Stimulated activated CD4-positive, alpha-beta T cell treated with anti-CD3 and anti-CD28 coated beads, Interleukin-15, amount 100 ng/mL, for 48 hours (primary cell): Measurements from ENCODE around the gene CHCHD6.

Experiments
- DNase-seq, 2 donors: peaks; one replicate each; pipeline ENCODE4 v3.0.0-alpha.2; 2020; ENCODE audit warnings: low read depth in 2 of 2

Gene CHCHD6

DNA sequence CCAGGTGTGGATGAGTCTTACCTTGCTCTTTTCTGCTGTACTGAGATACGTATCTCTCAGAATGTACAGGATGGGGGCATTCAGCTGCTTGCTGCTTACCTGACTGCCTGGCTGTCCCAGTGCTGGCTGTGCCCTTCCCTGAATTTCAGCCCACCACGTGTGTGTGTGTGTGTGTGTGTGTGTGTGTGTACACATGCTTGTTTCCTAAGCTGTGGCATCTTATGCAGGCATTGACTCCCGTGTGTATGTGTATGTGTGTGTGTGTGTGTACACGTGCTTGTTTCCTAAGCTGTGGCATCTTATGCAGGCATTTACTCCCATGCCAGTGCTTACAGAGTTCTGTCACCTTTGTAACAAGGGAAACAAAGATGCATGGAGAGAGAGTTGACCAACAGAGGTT is 218.4 kb downstream of the CHCHD6 start:
- no peak for DNase-seq

GRCh38 chr3:126923423-126923822 is 219.4 kb downstream of the CHCHD6 start:
- no peak for DNase-seq

DNA sequence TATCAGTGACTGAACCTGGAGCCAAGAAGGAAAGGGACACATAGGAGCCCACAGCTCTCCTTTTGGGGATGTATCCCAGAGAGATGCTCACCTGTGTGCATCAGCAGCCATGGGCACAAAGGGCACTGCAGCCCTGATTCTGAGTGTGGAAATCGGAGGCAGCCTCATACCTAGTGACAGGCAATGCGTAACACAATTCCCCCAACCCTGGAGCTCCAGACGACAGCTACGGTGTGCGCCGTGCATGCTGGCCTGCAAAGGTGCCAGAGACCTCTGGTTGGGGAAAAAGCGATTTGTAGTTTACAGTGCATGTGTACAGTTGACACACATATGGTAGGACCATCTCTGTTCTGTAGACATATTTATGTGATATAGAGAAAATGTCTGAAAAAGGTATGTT is 219.9 kb downstream of the CHCHD6 start:
- no peak for DNase-seq

DNA sequence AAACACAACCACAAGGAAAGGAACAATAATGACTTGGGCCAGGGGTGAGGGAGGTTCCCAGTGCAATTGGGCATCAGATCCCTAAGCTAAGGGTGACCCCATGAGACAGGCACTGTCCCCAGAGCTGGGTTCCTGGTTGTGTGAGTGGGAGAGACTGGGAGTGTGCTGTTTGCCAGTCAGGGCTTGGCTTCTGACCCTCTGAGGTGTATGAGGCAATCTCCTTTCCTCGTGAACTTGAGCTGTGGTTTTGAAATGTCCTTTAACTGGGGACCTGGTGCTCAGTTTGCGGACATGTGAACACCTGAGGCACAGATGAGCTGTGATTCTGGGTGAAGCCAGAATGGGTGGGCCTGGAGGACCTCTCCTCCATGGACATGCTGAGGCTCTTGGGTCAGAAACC is 220.4 kb downstream of the CHCHD6 start:
- DNase-seq, result no peak

DNA sequence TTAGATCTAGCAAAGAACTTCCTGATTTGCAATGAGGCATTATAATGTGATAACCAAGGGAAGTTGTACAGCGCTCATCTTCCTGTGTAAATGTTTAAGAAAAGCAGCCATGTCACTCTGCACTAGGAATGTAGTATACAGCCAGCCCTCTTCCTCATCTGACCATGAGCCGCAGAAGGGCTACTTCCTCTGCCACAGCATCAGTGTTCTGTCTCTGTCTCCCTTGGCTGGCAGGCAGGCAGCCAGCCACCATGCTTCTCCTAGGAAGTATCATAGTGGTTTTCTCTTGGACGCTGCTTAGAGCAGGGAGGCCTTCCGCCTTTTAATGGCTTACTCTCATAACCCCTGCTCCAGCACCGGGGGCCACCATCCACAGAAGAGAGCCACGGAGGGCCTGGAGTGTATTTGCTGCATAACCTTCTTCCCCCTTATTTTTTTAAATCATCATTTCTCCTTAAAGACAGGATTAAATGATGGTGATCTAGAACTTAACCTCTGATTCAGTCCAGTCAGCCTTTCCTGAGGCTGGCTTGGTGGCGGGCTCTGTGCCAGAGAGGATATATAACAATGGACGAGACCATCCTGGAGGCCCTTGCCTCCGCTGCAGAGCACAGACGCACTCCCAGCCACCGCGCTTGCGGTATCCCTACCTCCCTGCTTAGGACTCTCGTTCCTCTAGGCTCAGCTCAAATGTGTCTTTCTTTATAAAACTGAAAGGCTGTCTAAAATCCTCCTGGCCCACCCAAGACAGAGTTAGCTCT is 221.6 kb downstream of the CHCHD6 start:
- DNase-seq, result no peak

DNA sequence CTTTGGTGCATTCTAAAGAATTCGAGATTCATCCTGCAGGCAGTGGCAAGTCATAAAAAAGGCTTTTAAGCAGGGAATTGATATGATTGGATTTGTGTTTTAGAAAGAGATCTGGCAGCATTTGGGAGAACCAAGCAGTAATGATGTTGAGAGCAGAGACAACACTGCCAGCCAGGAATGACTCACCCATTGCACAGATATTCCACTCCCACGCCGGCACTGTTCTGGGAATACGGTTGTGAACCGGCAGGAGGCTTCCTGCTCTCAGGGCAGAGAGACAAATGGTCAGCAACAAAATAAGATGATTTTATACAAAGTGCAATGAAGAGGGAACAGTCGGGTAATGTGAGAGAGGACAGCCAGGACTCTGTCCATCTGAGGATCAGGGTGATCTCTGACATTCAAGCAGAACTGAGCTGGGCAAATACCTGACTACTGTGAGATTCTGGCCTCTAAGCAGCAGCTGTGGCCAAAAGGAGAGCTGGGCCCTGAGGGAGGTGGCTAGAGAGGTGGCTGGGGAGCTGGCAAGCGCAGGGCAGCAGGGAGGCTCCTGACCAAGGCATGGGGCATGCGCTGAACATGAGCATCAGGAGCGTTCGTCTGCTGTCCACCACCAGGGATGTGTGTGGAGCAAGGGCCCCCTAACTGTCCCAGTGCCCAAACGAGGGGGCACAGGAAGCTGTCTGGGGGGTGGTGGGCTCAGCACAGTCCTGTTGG is 222.8 kb downstream of the CHCHD6 start:
- no peak for DNase-seq

GRCh38 chr3:126927401-126927750 is 223.3 kb downstream of the CHCHD6 start:
- no peak for DNase-seq

GRCh38 chr3:126927846-126928245 is 223.8 kb downstream of the CHCHD6 start:
- DNase-seq, result no peak

- no peak for DNase-seq
Observed at GRCh38 chr3:126928921-126929474, 225.0 kb downstream of the CHCHD6 start.

GRCh38 chr3:126930936-126931600 is 227.0 kb downstream of the CHCHD6 start:
- no peak for DNase-seq

- no peak for DNase-seq
Observed at GRCh38 chr3:126931806-126932187, 227.8 kb downstream of the CHCHD6 start.

DNA sequence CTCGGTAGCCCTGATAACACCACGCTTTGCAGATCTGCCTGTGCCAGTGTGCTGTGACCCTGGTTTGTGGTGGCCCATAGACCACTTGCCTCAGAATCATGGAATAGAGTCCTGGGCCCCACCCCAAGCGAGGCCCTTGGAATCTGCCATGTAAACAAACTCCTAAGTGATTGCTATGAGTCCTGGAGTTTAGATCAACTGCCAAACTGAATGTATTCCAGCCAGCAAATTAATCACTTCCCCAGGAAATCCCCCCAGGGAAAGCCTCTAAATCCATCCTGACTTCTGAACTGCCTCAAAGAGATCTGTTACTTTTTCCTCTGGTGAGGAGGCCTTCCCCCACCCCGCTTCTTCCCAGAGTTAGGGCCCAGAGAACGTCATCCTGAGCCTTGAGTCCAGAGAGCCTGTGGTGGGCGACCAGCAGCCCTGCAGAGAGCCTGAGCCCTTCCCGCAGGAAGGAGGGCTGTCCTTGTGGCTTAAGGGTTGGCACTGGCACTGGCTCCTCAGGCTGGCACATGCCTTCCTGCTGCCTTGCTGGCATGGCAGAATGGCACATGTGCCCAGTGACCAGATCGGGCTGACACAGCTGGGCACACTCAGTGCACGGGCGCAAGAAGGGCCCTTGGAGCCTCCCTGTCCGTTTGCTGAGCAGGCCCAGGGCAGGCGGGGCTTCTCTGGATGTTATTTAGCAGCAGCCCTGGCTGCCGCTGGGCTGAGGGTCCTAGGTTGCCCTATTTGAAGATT is 228.3 kb downstream of the CHCHD6 start:
- no peak for DNase-seq

GRCh38 chr3:126934031-126934531 is 230.0 kb downstream of the CHCHD6 start:
- DNase-seq, result no peak

DNA sequence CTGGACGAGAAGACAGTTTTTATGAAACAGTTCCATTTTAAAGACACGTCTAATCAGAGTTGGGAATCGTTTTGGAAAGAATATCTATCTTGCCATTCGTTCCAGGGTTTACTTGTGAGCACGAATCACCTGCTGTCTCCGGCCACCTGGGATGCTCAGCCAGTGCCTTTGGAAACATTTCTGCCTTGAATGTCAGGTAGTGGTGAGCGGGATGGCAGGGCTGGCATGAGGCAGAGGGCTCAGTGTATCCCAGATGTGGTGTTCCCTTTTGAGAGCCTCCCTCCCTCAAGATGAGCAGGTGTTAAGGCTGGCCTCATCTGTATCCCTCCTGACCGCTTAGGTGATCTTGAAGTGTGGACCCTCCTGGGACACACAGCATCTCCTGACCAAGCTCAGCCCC is 231.0 kb downstream of the CHCHD6 start:
- no peak for DNase-seq

DNA sequence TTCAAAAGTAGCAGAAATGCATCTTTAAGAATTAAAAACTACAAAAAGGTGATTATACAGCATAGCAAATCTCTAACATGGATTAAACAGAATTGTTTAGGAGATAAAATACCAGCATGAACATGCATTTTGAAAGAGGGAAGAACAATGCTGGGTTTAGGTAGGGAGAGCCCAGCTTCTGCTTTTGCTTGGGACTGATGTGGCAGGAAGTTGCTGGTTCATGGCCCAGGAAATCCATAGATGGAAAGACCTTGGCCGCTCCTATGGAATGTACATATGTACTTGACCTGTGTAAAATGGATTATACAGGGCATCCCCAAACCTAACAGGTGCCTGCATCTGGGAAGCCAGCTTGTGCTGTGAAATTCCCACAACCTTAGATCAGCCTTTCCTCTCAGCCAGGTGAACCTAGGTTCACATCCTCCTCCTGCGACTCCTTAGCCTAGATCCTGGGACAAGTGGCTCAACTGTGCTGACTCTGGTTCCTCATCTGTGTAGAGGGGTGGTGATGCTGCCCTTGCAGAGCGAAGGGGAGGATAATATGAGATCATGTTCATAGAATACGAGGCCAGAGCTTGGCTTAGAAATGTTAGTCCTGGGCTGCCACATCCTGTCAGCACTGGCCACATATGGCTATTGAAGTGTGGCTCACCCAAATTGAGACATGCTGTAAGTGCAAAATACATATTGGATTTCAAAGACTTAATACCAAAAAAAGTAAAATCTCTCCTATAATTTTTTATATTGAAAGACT is 231.9 kb downstream of the CHCHD6 start:
- DNase-seq, result no peak

DNA sequence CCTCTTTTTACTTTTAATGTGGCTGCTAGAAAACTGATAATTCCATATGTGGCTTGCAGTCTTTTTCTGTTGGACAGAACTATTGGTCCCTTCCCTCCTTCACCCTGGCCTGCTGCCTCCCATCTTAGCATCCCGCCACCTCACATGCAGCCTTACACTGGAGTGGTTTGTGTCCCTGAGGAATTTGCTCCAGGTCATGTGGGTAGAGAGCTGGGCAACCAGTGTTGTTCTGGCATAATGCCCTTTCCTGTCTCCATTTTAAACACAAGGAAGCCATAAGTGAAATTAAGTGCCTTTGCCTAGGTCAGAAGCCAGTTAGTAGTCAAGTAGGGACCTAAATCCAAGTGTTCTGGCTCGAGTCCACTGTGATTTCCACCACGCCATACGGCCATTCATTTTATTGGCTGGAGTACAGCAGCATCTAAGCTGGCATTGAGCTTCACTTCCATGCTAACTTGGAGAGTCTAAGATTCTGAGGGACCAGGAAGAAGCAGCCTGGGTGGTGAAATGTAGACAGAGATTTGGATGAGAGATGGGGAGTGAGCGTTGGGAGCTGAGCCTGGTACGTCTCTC is 232.9 kb downstream of the CHCHD6 start:
- no peak for DNase-seq

DNA sequence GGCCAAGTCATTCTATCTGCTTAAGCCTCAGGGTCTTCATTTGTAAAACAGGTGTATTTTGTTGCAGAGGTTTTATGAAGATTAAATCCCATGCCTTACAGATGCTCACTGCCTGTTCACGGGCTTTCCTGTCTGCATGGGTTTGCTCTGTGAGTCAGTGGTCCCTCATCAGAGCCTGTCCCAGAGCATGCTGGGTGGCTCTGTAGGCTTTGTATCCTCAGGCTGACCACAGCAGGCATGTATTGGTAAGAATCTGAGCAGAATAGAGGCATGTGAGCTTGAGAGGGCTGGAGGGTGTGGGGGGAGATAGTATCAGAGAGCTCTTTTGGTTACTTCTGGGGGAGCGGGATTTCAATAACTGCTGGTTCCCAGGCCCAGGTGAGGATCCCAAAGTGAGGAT is 233.5 kb downstream of the CHCHD6 start:
- DNase-seq, result no peak

- no peak for DNase-seq
Observed at GRCh38 chr3:126937973-126938372, 233.9 kb downstream of the CHCHD6 start.

GRCh38 chr3:126938520-126939337 is 234.7 kb downstream of the CHCHD6 start:
- no peak for DNase-seq

DNA sequence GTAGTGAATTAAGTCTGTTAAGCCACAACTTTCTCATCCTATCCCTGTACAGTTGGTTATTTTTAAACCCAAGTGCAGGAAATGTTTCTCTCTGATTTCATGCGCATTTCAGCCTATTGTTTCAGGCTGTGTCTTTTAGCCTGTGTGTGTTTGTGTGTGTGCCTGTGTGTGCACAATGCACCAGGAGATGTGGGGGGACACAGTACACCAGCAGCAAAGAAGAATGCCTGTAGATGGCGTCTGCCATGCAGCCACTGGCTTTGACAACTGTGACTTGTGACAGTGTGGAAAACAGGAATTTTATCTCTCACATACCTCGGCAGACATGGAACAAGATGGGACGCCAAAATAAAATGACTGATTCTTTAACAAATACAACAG is 235.3 kb downstream of the CHCHD6 start:
- no peak for DNase-seq
